ENCODE measurements around the gene RFC5. TPM values are rescaled to one million over a fixed set of nuclear protein-coding genes. Genes with fewer than 3 reads are reported as not detected.

Gene RFC5
- total RNA-seq, 1 experiment from 2014 or later = 100 TPM

GRCh38 chr12:118059341-118060191, 43.1 kb downstream of the RFC5 start:
- TSS peak; percentile 39 for BruUV-seq (replicated peaks)
- CTCF ChIA-PET = interaction anchor here (1.1 kb wide), 1 partner anchor 25 kb away, joined by 4 read pairs; no protein-coding TSS in a partner anchor
- ATAC-seq = peak; percentile 33

GRCh38 chr12:118060301-118061010, 44.0 kb downstream of the RFC5 start:
- Histone ChIP-seq H3K79me2 (ENCODE audit: low read length) (peaks cover 62% of the 10 kb centered on the region), H3K9me2 (replicated peaks; ENCODE audit: low read length) (no peaks in the 10 kb centered on the region), H3F3A (ENCODE audit: low read length, unreplicated experiment) (peaks cover 15% of the 10 kb centered on the region), H3K4me1 (ENCODE audit: insufficient read depth, low read length) (peaks cover 48% of the 10 kb centered on the region), H3K9ac (ENCODE audit: low read length) (peak overlapping the region; percentile 87), H2AFZ (ENCODE audit: low read length) (peak overlapping the region; percentile 65), H3K9me3 (ENCODE audit: low read length) (no peaks in the 10 kb centered on the region), H3K27ac (ENCODE audit: low read length) (peak overlapping the region; percentile 86), H3K36me3 (ENCODE audit: low read depth, low read length) (no peaks in the 10 kb centered on the region; the same call in 1 of the 2 replicates), H3K4me2 (ENCODE audit: low read length) (peak overlapping the region; percentile 100), H3K27me3 (ENCODE audit: low read length) (no peaks in the 10 kb centered on the region), H3K4me3 (ENCODE audit: low read length) (peak overlapping the region; percentile 93), H4K20me1 (ENCODE audit: low read length) (no peaks in the 10 kb centered on the region)
- BruUV-seq (replicated peaks) = TSS peak; percentile 43
- ATAC-seq (peak; percentile 16), DNase-seq (peak; percentile 38)
- TF ChIP-seq EZH2 (IDR thresholded peaks at IDR 0.05; ENCODE audit: low read length, unreplicated experiment) (no peak), CTCF (conservative IDR thresholded peaks at IDR 0.05; ENCODE audit: low read depth, low read length) (no peak), EZH2phosphoT487 (IDR thresholded peaks at IDR 0.05; ENCODE audit: borderline replicate concordance, low read length) (no peak)
- intact Hi-C loops (cut with micrococcal nuclease) = loop anchor here (5.0 kb wide), 1 partner anchor 77 kb away; the partner anchor contains the start of gene PEBP1
- CTCF ChIA-PET = no interaction called here
- POLR2A ChIA-PET (ENCODE audit: unreplicated experiment) = interaction anchor here (0.6 to 0.7 kb wide), 3 partner anchors 9 to 207 kb away, joined by 4 to 37 read pairs (median 5); no protein-coding TSS in a partner anchor

More at GRCh38 chr12:118059341-118060191, 43.1 kb downstream of the RFC5 start:
- Histone ChIP-seq H3K9me3 (ENCODE audit: low read length) (no peaks in the 10 kb centered on the region), H4K20me1 (ENCODE audit: low read length) (no peaks in the 10 kb centered on the region), H3K4me2 (ENCODE audit: low read length) (peak overlapping the region; percentile 100), H3K36me3 (ENCODE audit: low read depth, low read length) (no peaks in the 10 kb centered on the region), H3K9ac (ENCODE audit: low read length) (peak overlapping the region; percentile 87), H3K4me3 (ENCODE audit: low read length) (peak overlapping the region; percentile 93), H3K27me3 (ENCODE audit: low read length) (no peaks in the 10 kb centered on the region), H3F3A (ENCODE audit: low read length, unreplicated experiment) (peaks cover 15% of the 10 kb centered on the region), H3K27ac (ENCODE audit: low read length) (peak overlapping the region; percentile 86), H3K9me2 (replicated peaks; ENCODE audit: low read length) (no peaks in the 10 kb centered on the region), H2AFZ (ENCODE audit: low read length) (peak overlapping the region; percentile 65; the same call in 1 of the 2 replicates), H3K4me1 (ENCODE audit: insufficient read depth, low read length) (peaks cover 53% of the 10 kb centered on the region), H3K79me2 (ENCODE audit: low read length) (peaks cover 70% of the 10 kb centered on the region)
- DNase-seq = peak; percentile 70
- no peak for TF ChIP-seq EZH2 (IDR thresholded peaks at IDR 0.05; ENCODE audit: low read length, unreplicated experiment)
- no peak for TF ChIP-seq EZH2phosphoT487 (IDR thresholded peaks at IDR 0.05; ENCODE audit: borderline replicate concordance, low read length)
- no peak for TF ChIP-seq CTCF (conservative IDR thresholded peaks at IDR 0.05; ENCODE audit: low read depth, low read length)
- POLR2A ChIA-PET (ENCODE audit: unreplicated experiment) = interaction anchor here (0.6 to 0.7 kb wide), 4 partner anchors 8 to 78 kb away, joined by 3 to 22 read pairs (median 4); no protein-coding TSS in a partner anchor
- intact Hi-C loops (cut with micrococcal nuclease) = loop anchor here (1.0 to 10.0 kb wide), 4 partner anchors 44 to 375 kb away; partner anchors contain the start of genes PEBP1 and TAOK3

Data from PC-3 (cell line).